HG02938 (cell line): Measurements from ENCODE around the gene GALT.
"Not testable (repeated sequence)": the region's sequence is repeated elsewhere in the genome, so short reads cannot be mapped to it uniquely, and the experiment has no call there.

ENCODE experiments used
- ATAC-seq: cut with Tn5 transposase; IDR thresholded peaks from one replicate; pipeline ENCODE4 v1.9.1; 2021; ENCODE audit warnings: mild to moderate bottlenecking, moderate library complexity; ENCODE audit not compliant: unreplicated experiment

The GALT gene

GRCh38 chr9:34625186-34625486 is 21.3 kb upstream of the GALT start:
- ATAC-seq: no peak

DNA sequence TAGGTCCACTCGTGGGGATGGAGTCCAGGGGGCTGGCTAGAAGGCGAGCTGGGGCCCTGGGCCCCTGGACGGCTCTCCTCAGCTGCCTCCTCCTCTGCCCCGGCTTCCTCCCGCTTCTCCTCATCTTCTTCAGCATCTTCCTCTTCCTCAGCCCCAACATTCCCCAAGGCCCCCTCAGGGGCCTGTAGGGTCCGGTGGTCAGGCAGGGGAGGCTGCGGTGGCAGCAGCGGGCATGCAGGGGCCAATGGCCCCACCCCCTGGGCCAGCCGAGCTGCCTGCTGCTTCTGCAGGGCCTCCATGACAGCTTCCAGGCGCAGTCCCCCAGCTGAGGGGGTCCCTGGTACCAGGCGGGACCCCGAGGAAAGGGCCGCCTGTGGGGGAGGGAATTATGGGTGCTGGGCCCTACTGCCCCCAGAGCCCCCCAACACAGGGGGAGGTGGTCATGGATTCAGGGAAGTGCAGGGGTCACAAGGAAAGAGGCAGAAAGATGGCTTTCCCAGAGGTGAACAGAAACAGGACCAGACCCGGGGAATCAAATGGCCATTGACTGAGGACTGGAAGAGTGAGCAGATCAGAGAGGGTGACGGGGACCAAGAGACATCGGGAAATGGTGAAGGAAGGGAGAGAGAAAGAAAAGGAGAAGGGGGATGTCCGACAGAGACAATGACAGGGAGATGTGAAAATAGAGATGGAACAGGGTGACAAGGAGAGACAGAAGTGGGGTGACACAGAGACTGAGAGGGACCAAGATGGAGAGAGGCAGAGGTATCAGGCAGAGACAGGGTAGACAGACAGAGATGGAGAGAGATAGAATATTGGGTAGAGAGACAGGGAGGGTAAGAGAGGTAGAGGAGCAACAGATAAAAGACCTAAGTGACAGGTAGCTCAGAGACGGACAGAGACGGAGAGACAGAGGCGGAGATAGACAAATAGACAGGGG is 18.5 kb upstream of the GALT start:
- no peak for ATAC-seq

DNA sequence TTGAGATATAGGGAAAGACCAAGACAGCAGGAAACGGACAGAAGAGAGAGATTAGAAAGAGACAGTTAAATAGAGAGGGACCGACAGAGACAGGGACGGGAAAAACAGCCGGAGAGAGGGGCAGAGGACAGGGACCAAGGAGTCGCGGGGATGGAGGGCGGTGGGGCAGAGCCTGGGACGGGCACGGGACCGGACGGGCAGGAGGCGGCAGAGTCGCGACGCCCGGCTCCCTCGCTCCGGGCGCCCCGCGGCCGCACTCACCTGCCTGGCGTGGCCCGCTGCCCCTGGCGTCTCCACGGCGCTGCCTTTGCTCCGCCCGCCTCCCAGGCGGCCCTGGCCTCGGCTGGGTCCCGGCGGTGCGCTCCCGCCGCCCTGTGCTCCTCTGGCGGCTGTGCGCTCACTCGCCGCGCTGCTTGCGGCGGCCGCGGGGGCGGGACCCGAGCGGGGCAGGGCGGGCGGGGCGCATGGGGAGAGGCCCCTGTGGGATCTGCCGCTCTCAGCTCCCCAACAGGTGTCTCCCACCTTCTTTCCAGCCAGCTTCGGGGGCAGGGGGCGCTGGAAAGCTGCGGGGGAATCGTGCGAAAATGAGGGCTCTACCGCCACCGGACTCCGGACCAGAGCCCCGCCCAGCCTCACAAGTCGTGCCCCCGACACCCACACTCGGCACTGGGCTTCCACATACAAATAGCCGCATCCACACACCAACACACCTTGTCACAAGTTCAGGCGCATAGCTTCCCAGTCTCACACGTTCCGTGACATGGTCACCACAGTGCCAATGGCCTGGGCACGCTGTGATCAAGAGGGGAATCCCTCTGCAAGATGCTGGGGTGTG is 17.6 kb upstream of the GALT start, which contains the start of gene ARID3C:
ARID3C (minus strand) TSS at position 411 of the 835 bp plus-strand sequence. CDS start 1,052 bp downstream, outside the sequence.
- no peak for ATAC-seq

GRCh38 chr9:34629491-34629808 is 17.0 kb upstream of the GALT start:
- ATAC-seq: no peak

- ATAC-seq: no peak
Observed at GRCh38 chr9:34630402-34631154, 15.9 kb upstream of the GALT start.

DNA sequence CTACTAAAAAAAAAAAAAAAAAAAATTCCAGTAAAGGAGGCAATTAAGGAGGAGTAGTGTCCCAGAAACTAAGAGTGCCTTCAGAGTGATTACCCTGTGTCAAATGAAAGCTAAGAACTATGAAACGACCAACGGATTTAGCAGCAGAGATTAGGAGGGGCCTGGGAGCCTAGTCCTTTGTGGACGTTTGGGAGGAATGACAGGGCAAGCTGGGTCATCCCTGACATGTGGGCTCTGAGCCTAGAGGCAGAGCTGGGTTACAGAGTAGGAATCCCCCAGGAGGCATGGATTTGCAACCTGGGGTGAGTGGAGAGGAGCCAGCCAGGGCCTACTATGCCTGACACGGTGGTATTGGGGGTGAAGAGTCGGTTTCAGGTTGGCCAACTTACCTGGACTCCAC is 13.3 kb upstream of the GALT start:
- ATAC-seq: no peak

- no peak for ATAC-seq
Observed at GRCh38 chr9:34633851-34634550, 12.5 kb upstream of the GALT start.

DNA sequence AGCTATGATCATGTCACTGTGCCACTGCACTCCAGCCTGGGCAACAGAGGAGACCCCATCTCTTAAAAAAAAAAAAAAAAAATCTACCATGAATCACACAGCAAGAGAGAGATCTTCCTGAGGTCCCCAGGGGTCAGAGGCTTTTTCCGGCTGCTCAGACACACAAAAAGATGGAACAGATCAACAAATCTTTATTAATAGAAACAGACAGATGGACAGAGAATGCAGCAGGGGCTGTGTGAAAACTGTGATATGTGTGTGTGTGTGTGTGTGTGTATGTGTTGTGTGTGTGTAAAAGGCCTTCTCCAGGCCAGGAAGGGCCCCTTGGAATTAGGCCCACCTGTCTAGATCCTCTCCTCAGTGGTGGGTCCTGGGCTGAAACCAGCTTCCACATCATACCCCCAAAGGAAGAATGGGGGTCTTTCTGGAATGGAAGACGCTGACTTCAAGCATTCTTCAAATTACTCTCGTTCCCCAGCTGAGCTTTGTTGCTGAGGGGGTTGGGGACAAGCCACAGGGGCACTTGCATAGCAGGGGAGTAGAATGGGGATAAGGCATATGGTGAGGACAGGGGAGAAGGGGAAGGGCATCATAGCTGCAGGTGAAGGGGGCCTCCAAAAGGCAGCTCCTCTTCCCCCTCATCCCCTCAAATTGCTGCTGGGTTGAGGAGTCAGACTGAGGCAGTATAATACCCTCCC is 11.8 kb upstream of the GALT start:
- ATAC-seq: no peak

DNA sequence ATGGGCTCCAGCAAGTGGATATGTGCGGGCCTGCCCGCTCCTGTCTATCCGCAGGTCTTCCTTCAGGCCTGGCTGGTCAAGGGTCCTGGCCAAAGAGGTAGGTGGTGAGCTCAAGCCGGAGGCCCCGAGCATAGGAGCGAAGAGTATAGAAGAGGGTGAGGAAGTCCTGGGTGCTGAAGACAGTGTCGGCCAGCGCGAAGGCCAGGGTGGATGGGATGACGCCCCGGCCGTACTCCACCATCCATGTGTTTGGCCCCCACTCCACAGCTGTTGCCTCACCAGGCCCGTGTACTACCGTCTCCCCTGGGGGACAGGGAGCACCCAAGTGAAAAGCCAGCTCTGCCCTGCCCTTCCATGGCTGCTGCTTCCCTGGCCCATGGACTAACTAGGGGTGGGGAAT is 10.9 kb upstream of the GALT start:
- ATAC-seq: no peak

DNA sequence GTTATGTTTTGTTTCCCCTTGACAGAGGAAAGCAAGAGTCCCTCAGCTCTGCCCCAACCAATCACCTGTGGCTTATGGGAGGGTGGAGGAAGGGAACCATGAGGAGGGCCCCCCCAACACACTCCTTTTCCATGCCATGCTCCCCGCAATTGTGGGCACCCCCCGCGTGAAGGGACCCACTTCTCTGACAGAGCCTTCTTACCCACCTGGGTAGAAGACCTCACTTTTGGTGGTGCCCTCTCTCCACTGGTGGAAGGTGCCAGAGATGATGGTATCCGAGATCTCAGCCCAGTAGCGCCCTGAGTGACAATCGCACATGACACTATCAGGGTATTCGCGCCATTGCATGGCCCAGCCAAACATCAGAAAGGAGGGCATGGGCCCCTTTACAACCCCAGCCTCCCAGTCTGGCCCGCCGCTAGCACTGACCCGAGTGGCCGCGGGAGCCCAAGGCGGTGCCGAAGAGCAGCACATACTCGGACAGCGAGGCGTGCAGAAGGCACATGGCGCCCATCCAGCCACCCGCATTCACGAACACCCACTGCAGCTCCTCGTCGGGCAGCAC is 9.6 kb upstream of the GALT start:
- no peak for ATAC-seq

DNA sequence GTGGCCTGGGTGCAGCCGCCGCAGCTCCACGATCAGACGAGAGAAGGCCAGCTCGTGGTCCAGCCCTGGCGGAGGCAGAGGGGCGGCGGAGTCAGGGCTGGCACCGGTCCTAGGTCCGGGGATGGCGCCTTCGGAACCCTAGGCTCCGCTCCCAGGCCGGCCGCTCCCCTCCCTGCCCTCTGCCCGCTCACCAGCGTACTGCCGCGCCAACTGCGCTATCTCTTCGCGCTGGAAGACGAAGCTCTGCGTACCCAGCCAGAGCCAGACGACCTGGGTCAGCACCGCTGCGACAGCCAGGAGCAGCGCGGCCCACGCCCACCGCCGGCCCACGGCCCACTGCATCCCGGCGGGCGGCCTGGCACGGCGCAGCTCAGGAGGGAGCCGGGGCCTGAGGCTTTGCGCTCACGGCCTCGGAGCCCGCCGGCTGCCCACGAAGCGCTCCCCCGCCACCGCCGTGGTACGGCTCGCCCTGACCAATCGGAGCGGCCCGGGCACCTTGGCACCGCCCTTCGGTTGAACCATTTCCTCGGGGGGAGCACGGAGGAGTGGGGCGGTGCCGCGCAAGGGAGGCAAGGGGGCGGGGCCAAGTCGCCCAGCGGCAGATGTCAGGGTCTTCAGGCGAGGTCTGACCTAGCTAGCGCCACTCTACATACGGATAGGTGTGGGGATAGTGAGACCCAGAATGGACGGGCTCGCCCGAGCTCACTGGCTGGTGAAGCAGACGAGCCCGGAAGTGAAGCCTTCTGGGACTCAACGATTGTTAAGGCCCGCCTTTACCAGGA is 8.9 kb upstream of the GALT start, which contains the start of gene SIGMAR1:
SIGMAR1 (minus strand) TSS at position 432 of the 782 bp plus-strand sequence; CDS start at position 342, 90 bp downstream.
- peak; percentile 85 for ATAC-seq

GRCh38 chr9:34638138-34638445 is 8.4 kb upstream of the GALT start:
- ATAC-seq: no peak

DNA sequence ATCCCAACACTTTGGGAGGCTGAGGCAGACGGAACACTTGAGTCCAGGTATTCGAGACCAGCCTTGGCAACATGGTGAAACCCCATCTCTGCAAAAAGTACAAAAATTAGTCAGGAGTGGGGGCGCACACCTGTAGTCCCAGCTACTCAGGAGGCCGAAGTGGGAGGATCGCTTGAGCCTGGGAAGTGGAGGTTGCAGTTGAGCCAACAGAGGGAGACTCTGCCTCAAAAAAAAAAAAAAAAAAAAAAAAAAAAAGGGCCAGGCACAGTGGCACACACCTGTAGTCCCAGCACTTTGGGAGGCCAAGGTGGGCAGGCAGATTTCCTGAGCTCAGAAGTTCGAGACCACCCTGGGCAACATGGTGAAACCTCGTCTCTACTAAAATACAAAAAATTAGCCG is 7.2 kb upstream of the GALT start:
- not testable (repeated sequence) for ATAC-seq

DNA sequence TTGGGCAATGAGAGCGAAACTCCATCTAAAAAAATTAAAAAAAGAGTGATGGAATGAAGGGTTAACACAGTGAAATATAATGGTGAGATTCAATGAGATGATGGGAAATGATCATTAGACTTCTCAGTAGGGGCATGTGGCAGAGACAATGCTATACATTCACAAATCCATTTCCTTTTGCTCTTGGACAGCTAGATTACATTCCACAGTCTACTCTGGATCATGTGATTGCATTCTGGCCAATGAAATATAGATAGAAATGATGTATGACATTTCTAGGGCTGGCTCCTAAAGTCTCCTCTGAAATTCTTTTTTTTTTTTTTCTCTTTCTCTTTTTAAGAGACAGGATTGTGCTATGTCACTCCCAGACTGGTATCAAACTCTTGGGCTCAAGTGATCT is 3.8 kb upstream of the GALT start:
- ATAC-seq: no peak

- ATAC-seq: no peak
Observed at GRCh38 chr9:34644766-34645314, 1.6 kb upstream of the GALT start.

DNA sequence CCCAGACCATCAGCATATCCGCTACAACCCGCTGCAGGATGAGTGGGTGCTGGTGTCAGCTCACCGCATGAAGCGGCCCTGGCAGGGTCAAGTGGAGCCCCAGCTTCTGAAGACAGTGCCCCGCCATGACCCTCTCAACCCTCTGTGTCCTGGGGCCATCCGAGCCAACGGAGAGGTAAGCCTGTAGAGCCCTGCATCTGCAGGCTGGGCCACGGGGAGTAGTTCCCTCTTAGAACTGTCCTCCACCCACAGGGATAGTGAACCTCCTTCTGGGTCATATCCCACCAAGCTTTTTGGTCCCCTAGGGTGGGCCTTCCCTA is 569 bp downstream of the GALT start:
- peak; percentile 36 for ATAC-seq

DNA sequence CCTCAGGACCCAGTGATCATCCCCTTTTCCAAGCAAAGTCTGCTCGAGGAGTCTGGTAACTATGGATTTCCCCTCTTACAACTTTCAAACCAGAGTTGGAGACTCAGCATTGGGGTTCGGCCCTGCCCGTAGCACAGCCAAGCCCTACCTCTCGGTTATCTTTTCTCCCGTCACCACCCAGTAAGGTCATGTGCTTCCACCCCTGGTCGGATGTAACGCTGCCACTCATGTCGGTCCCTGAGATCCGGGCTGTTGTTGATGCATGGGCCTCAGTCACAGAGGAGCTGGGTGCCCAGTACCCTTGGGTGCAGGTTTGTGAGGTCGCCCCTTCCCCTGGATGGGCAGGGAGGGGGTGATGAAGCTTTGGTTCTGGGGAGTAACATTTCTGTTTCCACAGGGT is 1.2 kb downstream of the GALT start:
- ATAC-seq: no peak

GRCh38 chr9:34648673-34649072 is 2.2 kb downstream of the GALT start:
- ATAC-seq: no peak

DNA sequence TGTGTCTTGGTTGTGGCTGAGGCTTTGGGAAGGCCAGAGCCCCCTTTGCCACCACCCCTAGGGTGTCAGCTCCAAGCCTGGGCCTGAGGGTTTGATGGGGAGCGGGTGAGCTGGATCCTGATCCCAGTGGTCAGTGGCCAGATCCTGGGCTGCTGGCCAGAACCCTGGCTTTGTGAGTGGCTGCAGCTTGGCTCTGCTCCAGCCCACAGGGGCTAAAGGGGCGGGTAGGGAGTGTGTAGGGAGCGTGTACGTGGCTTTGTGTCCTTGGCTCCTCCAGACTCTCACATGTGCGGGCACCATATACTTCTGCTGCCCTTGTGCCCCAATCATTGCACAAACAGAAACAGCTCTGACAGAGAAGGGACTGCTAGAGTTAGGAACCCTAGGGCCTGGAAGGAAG is 4.3 kb downstream of the GALT start:
- ATAC-seq: no peak
